Neural progenitor cell (in vitro differentiated cells): Measurements from ENCODE around the gene TBC1D4.

ENCODE experiments used
- EZH2 ChIP-seq: fragments of 200-600 bp; sonication (generic); IDR thresholded peaks from 2 replicates; pipeline ENCODE4 v1.6.1; 2017; ENCODE audit warnings: antibody characterized with exemption, mild to moderate bottlenecking, moderate library complexity
- TF ChIP-seq, protein P1 (sequence below): fragments of 200-600 bp; sonication (generic); IDR thresholded peaks from 2 replicates; pipeline ENCODE4 v1.5.1; 2017; ENCODE audit warnings: antibody characterized with exemption, mild to moderate bottlenecking

- TF ChIP-seq, protein P1, sequence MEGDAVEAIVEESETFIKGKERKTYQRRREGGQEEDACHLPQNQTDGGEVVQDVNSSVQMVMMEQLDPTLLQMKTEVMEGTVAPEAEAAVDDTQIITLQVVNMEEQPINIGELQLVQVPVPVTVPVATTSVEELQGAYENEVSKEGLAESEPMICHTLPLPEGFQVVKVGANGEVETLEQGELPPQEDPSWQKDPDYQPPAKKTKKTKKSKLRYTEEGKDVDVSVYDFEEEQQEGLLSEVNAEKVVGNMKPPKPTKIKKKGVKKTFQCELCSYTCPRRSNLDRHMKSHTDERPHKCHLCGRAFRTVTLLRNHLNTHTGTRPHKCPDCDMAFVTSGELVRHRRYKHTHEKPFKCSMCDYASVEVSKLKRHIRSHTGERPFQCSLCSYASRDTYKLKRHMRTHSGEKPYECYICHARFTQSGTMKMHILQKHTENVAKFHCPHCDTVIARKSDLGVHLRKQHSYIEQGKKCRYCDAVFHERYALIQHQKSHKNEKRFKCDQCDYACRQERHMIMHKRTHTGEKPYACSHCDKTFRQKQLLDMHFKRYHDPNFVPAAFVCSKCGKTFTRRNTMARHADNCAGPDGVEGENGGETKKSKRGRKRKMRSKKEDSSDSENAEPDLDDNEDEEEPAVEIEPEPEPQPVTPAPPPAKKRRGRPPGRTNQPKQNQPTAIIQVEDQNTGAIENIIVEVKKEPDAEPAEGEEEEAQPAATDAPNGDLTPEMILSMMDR = peak; percentile 80
- no peak for TF ChIP-seq EZH2
Observed at GRCh38 chr13:75372517-75372916, 109.5 kb downstream of the TBC1D4 start.
